Measurements from ENCODE around the gene POLR3K.

GRCh38 chr16:62968-63391 lies 9.6 kb upstream of the POLR3K start:
- TF ChIP-seq EZH2 (IDR thresholded peaks at IDR 0.05; ENCODE audit: borderline replicate concordance, low read length) = no peak
- TF ChIP-seq, protein P1, sequence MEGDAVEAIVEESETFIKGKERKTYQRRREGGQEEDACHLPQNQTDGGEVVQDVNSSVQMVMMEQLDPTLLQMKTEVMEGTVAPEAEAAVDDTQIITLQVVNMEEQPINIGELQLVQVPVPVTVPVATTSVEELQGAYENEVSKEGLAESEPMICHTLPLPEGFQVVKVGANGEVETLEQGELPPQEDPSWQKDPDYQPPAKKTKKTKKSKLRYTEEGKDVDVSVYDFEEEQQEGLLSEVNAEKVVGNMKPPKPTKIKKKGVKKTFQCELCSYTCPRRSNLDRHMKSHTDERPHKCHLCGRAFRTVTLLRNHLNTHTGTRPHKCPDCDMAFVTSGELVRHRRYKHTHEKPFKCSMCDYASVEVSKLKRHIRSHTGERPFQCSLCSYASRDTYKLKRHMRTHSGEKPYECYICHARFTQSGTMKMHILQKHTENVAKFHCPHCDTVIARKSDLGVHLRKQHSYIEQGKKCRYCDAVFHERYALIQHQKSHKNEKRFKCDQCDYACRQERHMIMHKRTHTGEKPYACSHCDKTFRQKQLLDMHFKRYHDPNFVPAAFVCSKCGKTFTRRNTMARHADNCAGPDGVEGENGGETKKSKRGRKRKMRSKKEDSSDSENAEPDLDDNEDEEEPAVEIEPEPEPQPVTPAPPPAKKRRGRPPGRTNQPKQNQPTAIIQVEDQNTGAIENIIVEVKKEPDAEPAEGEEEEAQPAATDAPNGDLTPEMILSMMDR (IDR thresholded peaks at IDR 0.05; ENCODE audit: low read length) = no peak

All from OCI-LY1 (cell line).